NCI-H524 (cell line): ENCODE measurements around the gene THOP1.

Experiments
- DNase-seq, 2 experiments: peaks; one replicate each; lab custom pipeline; 2025; lab: John Stamatoyannopoulos, UW

THOP1 gene

GRCh38 chr19:2854849-2855248 lies 69.5 kb downstream of the THOP1 start:
- no peak for DNase-seq

GRCh38 chr19:2856457-2857050 lies 71.3 kb downstream of the THOP1 start:
- DNase-seq, result no peak

- no peak for DNase-seq
These were observed 73.6 kb downstream of the THOP1 start for GRCh38 chr19:2858864-2859263.

- no peak for DNase-seq
These were observed 78.5 kb downstream of the THOP1 start for GRCh38 chr19:2863816-2864215.
